ENCODE data around the gene UBA3. TPM values are rescaled to one million over a fixed set of nuclear protein-coding genes. Genes with fewer than 3 reads are reported as not detected.

UBA3 gene
- total and polyA plus RNA-seq, 10 of the 15 experiments (the other 5 are each of a cell fraction or from before 2014, with no cell fraction given) = 72.9 to 131 (median 102) TPM

DNA sequence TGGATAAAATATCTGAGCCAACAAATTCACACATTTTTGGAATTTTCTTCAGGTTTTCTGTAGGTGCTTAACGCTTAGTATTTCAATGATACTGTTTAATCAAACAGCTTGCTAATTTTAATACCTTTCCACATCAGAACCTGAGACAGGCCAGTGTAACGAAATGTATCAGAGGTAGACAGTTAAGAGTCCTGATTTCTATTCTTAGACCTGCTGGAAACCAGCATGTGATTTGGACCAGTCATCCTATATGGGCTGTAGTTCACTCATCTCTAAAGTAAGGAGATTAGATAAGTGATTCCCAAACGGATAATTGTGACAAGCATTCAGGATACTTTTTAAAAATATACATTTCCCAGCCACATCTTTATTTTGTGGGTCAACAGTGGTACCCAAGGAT is 23.0 kb upstream of the UBA3 start:
- no peak overlapping the region for H3K4me3 ChIP-seq
- peaks cover 4% of the 10 kb centered on the region; the same call in 1 of the 2 replicates for H4K20me1 ChIP-seq (ENCODE audit: control insufficient read depth, insufficient read depth)
- RAD21 ChIA-PET (ENCODE audit: unreplicated experiment) = no interaction called here
- no TSS peak for BruUV-seq (replicated peaks)
- peaks cover 10% of the 10 kb centered on the region for H3K79me2 ChIP-seq (ENCODE audit: control insufficient read depth, insufficient read depth, low read length)
- DNase-seq (ENCODE audit: low read depth, low spot score) (no peak), ATAC-seq (no peak), FAIRE-seq (no peak)
- H2AFZ ChIP-seq (ENCODE audit: control insufficient read depth, low read depth, low read length) = no peak overlapping the region
- no peak overlapping the region for H3K9ac ChIP-seq (ENCODE audit: control insufficient read depth, insufficient read depth, low read length)
- SMC1A ChIA-PET (ENCODE audit: uncharacterized antibody, unreplicated experiment) = interaction anchor here (0.8 kb wide), 1 partner anchor 17 kb away, joined by 3 read pairs; no protein-coding TSS in a partner anchor
- intact Hi-C loops (cut with micrococcal nuclease; ENCODE audit: unreplicated experiment) (no loop called here), in situ Hi-C loops (cut with MboI) (no loop called here)
- H3K4me1 ChIP-seq (ENCODE audit: control insufficient read depth, insufficient read depth, low read length) = no peaks in the 10 kb centered on the region
- H3K36me3 ChIP-seq (ENCODE audit: control insufficient read depth in 2 of 2, insufficient read depth in 2 of 2, low read length in 1 of 2) = peaks cover 4 to 27% of the 10 kb centered on the region in 2 experiments
- CTCF ChIA-PET = interaction anchor here (1.3 kb wide), 1 partner anchor 17 kb away, joined by 4 read pairs; no protein-coding TSS in a partner anchor
- POLR2A ChIA-PET = no interaction called here
- H3K27ac ChIP-seq (ENCODE audit: control insufficient read depth, insufficient read depth) = no peak overlapping the region
- 76% methylated on average over 3 of the region's 3 CpGs for WGBS (ENCODE audit: insufficient coverage, insufficient replicate concordance, low lambda C conversion rate, missing lambda C conversion rate)
- H3K9me3 ChIP-seq (replicated peaks; ENCODE audit: control insufficient read depth, insufficient read depth, low read length) = no peaks in the 10 kb centered on the region
- no peak overlapping the region for H3K4me2 ChIP-seq (ENCODE audit: control insufficient read depth, insufficient read depth)
- no peaks in the 10 kb centered on the region for H3K27me3 ChIP-seq (replicated peaks in 1 of 2; ENCODE audit: control insufficient read depth in 2 of 2, insufficient read depth in 2 of 2, low read length in 1 of 2)
- TF ChIP-seq RFX5 (IDR thresholded peaks at IDR 0.05; ENCODE audit: low read depth, low read length) = no peak
- TF ChIP-seq, protein P1, sequence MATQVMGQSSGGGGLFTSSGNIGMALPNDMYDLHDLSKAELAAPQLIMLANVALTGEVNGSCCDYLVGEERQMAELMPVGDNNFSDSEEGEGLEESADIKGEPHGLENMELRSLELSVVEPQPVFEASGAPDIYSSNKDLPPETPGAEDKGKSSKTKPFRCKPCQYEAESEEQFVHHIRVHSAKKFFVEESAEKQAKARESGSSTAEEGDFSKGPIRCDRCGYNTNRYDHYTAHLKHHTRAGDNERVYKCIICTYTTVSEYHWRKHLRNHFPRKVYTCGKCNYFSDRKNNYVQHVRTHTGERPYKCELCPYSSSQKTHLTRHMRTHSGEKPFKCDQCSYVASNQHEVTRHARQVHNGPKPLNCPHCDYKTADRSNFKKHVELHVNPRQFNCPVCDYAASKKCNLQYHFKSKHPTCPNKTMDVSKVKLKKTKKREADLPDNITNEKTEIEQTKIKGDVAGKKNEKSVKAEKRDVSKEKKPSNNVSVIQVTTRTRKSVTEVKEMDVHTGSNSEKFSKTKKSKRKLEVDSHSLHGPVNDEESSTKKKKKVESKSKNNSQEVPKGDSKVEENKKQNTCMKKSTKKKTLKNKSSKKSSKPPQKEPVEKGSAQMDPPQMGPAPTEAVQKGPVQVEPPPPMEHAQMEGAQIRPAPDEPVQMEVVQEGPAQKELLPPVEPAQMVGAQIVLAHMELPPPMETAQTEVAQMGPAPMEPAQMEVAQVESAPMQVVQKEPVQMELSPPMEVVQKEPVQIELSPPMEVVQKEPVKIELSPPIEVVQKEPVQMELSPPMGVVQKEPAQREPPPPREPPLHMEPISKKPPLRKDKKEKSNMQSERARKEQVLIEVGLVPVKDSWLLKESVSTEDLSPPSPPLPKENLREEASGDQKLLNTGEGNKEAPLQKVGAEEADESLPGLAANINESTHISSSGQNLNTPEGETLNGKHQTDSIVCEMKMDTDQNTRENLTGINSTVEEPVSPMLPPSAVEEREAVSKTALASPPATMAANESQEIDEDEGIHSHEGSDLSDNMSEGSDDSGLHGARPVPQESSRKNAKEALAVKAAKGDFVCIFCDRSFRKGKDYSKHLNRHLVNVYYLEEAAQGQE (IDR thresholded peaks at IDR 0.05; ENCODE audit: low read depth, low read length) = no peak
- no peak for TF ChIP-seq MAX (IDR thresholded peaks at IDR 0.05; ENCODE audit: low read depth, low read length)
- TF ChIP-seq CUX1 (IDR thresholded peaks at IDR 0.05; ENCODE audit: insufficient replicate concordance, low read depth, low read length) = no peak
- no peak for TF ChIP-seq CBFB (IDR thresholded peaks at IDR 0.05; ENCODE audit: low read depth)
- no peak for TF ChIP-seq CEBPZ (IDR thresholded peaks at IDR 0.05; ENCODE audit: low read depth, low read length)
- no peak for TF ChIP-seq SIX5 (IDR thresholded peaks at IDR 0.05; ENCODE audit: low read depth, low read length, severe bottlenecking)
- no peak for TF ChIP-seq BMI1 (IDR thresholded peaks at IDR 0.05; ENCODE audit: borderline replicate concordance)
- no peak for TF ChIP-seq TCF3 (IDR thresholded peaks at IDR 0.05; ENCODE audit: borderline replicate concordance, insufficient read depth, low read depth, low read length)
